AG09309 (cell line): ENCODE measurements around the gene AK8.

Experiments
- DNase-seq: peaks from one replicate; pipeline ENCODE4 v3.0.0-alpha.2; 2010; ENCODE audit warnings: low read depth
- H3K4me3 ChIP-seq: 2 replicates; pipeline ENCODE4 v1.5.1; 2011; ENCODE audit warnings: mild to moderate bottlenecking, low read depth, low read length, moderate library complexity; ENCODE audit not compliant: control insufficient read depth
- CTCF ChIP-seq: IDR thresholded peaks from 2 replicates; pipeline ENCODE4 v1.5.1; 2011; ENCODE audit warnings: mild to moderate bottlenecking, low read depth, low read length, inconsistent platforms; ENCODE audit not compliant: insufficient read depth, control insufficient read depth; ENCODE audit errors: missing control alignments

The AK8 gene

GRCh38 chr9:132898051-132898450 is 20.0 kb upstream of the AK8 start:
- TF ChIP-seq CTCF: no peak
- H3K4me3 ChIP-seq: no peak overlapping the region
- DNase-seq: no peak

GRCh38 chr9:132896906-132897305 is 18.8 kb upstream of the AK8 start:
- TF ChIP-seq CTCF: no peak
- DNase-seq: no peak
- H3K4me3 ChIP-seq: no peak overlapping the region

- H3K4me3 ChIP-seq: no peak overlapping the region
- DNase-seq: no peak
- TF ChIP-seq CTCF: no peak
These were observed 18.2 kb upstream of the AK8 start for GRCh38 chr9:132896264-132896663.

GRCh38 chr9:132894862-132895835 is 17.1 kb upstream of the AK8 start:
- DNase-seq: no peak
- no peak for TF ChIP-seq CTCF
- H3K4me3 ChIP-seq: no peak overlapping the region

GRCh38 chr9:132894346-132894745 is 16.3 kb upstream of the AK8 start:
- TF ChIP-seq CTCF: no peak
- H3K4me3 ChIP-seq: no peak overlapping the region
- no peak for DNase-seq

GRCh38 chr9:132892400-132892799 is 14.3 kb upstream of the AK8 start:
- TF ChIP-seq CTCF: no peak
- DNase-seq: no peak
- H3K4me3 ChIP-seq: no peak overlapping the region
